ENCODE results near the gene HRH1.

- TF ChIP-seq ZFP91 (CRISPR knock-in tag; IDR thresholded peaks at IDR 0.05; ENCODE audit: borderline replicate concordance) = no peak
- TF ChIP-seq TBP (CRISPR knock-in tag; IDR thresholded peaks at IDR 0.05) = no peak
- no peak for TF ChIP-seq HIVEP1 (CRISPR knock-in tag; IDR thresholded peaks at IDR 0.05)
- no peak for TF ChIP-seq POLR2A (IDR thresholded peaks at IDR 0.05; ENCODE audit: insufficient read depth in 1 of 2, low read depth in 2 of 2, low read length in 2 of 2)
- TF ChIP-seq, protein P1, sequence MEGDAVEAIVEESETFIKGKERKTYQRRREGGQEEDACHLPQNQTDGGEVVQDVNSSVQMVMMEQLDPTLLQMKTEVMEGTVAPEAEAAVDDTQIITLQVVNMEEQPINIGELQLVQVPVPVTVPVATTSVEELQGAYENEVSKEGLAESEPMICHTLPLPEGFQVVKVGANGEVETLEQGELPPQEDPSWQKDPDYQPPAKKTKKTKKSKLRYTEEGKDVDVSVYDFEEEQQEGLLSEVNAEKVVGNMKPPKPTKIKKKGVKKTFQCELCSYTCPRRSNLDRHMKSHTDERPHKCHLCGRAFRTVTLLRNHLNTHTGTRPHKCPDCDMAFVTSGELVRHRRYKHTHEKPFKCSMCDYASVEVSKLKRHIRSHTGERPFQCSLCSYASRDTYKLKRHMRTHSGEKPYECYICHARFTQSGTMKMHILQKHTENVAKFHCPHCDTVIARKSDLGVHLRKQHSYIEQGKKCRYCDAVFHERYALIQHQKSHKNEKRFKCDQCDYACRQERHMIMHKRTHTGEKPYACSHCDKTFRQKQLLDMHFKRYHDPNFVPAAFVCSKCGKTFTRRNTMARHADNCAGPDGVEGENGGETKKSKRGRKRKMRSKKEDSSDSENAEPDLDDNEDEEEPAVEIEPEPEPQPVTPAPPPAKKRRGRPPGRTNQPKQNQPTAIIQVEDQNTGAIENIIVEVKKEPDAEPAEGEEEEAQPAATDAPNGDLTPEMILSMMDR (CRISPR knock-in tag; IDR thresholded peaks at IDR 0.05) = no peak
- no peak for TF ChIP-seq FOXJ3 (CRISPR knock-in tag; IDR thresholded peaks at IDR 0.05; ENCODE audit: borderline replicate concordance)
- no peak for TF ChIP-seq HNF1A (IDR thresholded peaks at IDR 0.05; ENCODE audit: low read depth)
- no peak for TF ChIP-seq HNF1A (CRISPR knock-in tag; IDR thresholded peaks at IDR 0.05; ENCODE audit: borderline replicate concordance)
- no peak for TF ChIP-seq EZH2 (conservative IDR thresholded peaks at IDR 0.05; ENCODE audit: low read depth, low read length)
- TF ChIP-seq TAF1 (CRISPR knock-in tag; IDR thresholded peaks at IDR 0.05) = no peak
- no peak for TF ChIP-seq NFYB (CRISPR knock-in tag; IDR thresholded peaks at IDR 0.05)
- TF ChIP-seq NFRKB (IDR thresholded peaks at IDR 0.05) = no peak
- no peak for TF ChIP-seq POLR2AphosphoS2 (IDR thresholded peaks at IDR 0.05; ENCODE audit: low read depth, low read length)
- TF ChIP-seq ATF3 (CRISPR knock-in tag; IDR thresholded peaks at IDR 0.05) = no peak
- TF ChIP-seq, protein P2, sequence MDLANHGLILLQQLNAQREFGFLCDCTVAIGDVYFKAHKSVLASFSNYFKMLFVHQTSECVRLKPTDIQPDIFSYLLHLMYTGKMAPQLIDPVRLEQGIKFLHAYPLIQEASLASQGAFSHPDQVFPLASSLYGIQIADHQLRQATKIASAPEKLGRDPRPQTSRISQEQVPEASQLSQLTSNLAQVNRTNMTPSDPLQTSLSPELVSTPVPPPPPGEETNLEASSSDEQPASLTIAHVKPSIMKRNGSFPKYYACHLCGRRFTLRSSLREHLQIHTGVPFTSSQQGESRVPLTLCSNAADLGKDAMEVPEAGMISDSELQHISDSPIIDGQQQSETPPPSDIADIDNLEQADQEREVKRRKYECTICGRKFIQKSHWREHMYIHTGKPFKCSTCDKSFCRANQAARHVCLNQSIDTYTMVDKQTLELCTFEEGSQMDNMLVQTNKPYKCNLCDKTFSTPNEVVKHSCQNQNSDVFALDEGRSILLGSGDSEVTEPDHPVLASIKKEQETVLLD (CRISPR knock-in tag; IDR thresholded peaks at IDR 0.05; ENCODE audit: low read depth) = no peak
These were observed 13.3 kb downstream of the HRH1 start for GRCh38 chr3:11167590-11167989.
